IPS-20b (cell line): Measurements from ENCODE around the gene SOCS6.

Experiments
- H3K27ac ChIP-seq: one replicate; pipeline ENCODE4 v1.5.1; 2013; ENCODE audit warnings: low read length
- H3K27me3 ChIP-seq: 2 replicates; pipeline ENCODE4 v1.6.1; 2013; ENCODE audit warnings: mild to moderate bottlenecking, low read length, inconsistent platforms; ENCODE audit not compliant: insufficient read depth
- H3K36me3 ChIP-seq: 2 replicates; pipeline ENCODE4 v1.6.1; 2013; ENCODE audit warnings: low read depth, mild to moderate bottlenecking, inconsistent platforms, low read length, moderate library complexity; ENCODE audit not compliant: insufficient read depth
- H3K4me1 ChIP-seq: 2 replicates; pipeline ENCODE4 v1.6.1; 2013; ENCODE audit warnings: mild to moderate bottlenecking, control low read depth, inconsistent platforms, low read length, moderate library complexity; ENCODE audit not compliant: insufficient read depth
- H3K4me3 ChIP-seq: 2 replicates; pipeline ENCODE4 v1.5.1; 2013; ENCODE audit warnings: mild to moderate bottlenecking, low read length, inconsistent platforms
- H3K9ac ChIP-seq: 2 replicates; pipeline ENCODE4 v1.6.1; 2013; ENCODE audit warnings: low read depth, mild to moderate bottlenecking, inconsistent platforms, low read length, moderate library complexity
- H3K9me3 ChIP-seq: 2 replicates; pipeline ENCODE4 v1.6.1; 2013; ENCODE audit warnings: mild to moderate bottlenecking, low read depth, low read length, inconsistent platforms; ENCODE audit not compliant: insufficient read depth

The SOCS6 gene

DNA sequence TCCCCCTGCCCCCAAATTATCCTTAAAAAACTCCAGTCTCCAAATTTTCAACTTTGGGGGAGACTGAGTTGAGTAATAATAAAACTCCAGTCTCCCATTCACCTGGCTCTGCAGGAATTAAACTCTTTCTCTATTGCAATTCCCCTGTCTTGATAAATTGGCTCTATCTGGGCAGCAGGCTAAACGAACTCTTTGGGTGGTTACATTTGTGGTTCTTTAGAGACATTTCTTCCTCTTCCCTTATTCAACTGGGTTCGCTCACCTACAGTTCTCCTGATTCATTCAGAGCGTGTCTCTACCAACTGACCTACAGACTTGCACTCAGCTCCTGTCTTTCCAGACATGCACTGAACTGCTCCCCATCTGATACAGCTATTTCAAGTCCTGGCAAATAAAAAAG, 17.1 kb upstream of the SOCS6 start:
- no peaks in the 10 kb centered on the region for H3K27me3 ChIP-seq
- H3K4me3 ChIP-seq: no peak overlapping the region
- H3K9me3 ChIP-seq: peaks cover 23% of the 10 kb centered on the region; the same call in 1 of the 2 replicates
- H3K36me3 ChIP-seq: no peaks in the 10 kb centered on the region
- no peak overlapping the region for H3K9ac ChIP-seq
- H3K27ac ChIP-seq: no peak overlapping the region
- H3K4me1 ChIP-seq: no peaks in the 10 kb centered on the region

DNA sequence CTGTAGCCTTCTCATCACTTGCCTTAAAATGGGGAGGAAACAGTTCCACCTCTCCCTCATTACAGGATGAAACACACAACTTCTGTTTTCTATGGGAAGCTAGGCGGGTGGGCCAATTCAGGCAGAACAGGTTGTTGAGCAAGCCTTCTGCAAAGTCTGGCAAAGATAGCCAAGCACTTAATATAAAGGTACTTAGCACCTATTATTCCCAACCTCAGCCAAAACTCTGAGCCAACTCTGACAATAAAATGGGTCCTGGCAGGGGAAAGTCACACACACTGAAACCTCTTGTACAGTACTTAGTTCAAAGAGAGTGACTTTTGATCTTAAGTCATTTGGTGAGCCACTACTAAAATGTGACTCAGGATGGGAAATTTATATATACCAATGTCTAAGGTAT, 15.8 kb upstream of the SOCS6 start:
- Histone ChIP-seq H3K36me3 (no peaks in the 10 kb centered on the region), H3K4me3 (no peak overlapping the region), H3K27me3 (no peaks in the 10 kb centered on the region), H3K4me1 (no peaks in the 10 kb centered on the region), H3K27ac (no peak overlapping the region), H3K9ac (no peak overlapping the region), H3K9me3 (peaks cover 21% of the 10 kb centered on the region; the same call in 1 of the 2 replicates)

DNA sequence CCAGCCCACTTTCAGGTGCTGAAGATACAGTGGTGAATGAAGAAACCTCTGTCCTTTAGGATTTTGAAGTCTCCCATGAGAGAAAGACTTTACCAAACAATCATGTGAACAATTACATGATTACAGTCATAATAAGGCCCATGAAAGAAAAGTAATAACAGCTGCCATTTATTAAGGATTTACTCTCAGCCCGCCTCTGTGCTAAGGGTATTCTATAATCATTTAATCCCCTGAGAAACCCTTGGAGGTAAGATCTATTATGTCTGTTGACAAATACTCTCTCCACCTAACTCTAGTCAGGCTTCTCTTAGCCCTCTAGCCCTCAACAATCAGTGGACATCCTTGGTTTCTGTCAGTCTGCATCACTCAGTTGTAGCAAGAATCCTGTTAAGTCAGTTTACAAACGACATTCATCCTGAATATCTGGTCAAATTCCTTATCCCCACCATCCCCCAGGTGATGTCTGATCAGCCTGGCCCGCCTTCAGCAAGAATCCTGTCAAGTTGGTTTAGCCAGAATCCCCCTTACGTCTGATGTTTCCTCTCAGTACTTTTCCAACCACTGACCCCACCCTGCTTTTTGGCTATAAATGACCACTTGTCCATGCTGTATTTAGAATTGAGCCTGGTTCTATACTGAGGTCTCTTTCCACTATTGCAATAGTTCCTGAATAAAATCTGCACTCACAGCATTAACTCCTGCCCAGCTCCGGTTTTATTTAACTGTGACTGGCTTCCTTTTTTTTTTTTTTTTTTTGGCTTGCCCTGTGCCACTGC, 12.2 kb upstream of the SOCS6 start:
- no peak overlapping the region for H3K4me3 ChIP-seq
- H3K9ac ChIP-seq: no peak overlapping the region
- H3K4me1 ChIP-seq: no peaks in the 10 kb centered on the region
- H3K27ac ChIP-seq: no peak overlapping the region
- H3K36me3 ChIP-seq: no peaks in the 10 kb centered on the region
- H3K27me3 ChIP-seq: no peaks in the 10 kb centered on the region
- peaks cover 16% of the 10 kb centered on the region for H3K9me3 ChIP-seq

DNA sequence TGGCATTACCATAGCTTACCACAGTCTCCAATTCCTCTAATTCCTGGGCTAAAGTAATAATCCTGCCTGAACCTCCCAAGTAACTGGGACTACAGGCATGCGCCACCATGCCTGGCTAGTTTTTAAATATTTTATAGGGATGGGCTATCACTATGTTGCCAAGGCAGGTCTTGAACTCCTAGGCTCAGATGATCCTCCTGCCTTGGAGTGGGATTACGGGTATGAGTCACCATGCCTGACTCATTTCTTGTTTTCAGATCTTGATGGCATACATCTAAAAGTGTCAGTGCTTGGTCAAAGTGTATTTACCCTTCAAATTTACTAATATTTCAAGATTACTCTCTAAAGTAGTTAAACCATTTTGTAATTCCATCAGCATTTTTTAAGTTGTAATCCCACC, 9.4 kb upstream of the SOCS6 start:
- Histone ChIP-seq H3K9ac (no peak overlapping the region), H3K9me3 (peaks cover 6% of the 10 kb centered on the region), H3K36me3 (no peaks in the 10 kb centered on the region), H3K27me3 (no peaks in the 10 kb centered on the region), H3K4me1 (no peaks in the 10 kb centered on the region), H3K27ac (no peak overlapping the region), H3K4me3 (no peak overlapping the region)

DNA sequence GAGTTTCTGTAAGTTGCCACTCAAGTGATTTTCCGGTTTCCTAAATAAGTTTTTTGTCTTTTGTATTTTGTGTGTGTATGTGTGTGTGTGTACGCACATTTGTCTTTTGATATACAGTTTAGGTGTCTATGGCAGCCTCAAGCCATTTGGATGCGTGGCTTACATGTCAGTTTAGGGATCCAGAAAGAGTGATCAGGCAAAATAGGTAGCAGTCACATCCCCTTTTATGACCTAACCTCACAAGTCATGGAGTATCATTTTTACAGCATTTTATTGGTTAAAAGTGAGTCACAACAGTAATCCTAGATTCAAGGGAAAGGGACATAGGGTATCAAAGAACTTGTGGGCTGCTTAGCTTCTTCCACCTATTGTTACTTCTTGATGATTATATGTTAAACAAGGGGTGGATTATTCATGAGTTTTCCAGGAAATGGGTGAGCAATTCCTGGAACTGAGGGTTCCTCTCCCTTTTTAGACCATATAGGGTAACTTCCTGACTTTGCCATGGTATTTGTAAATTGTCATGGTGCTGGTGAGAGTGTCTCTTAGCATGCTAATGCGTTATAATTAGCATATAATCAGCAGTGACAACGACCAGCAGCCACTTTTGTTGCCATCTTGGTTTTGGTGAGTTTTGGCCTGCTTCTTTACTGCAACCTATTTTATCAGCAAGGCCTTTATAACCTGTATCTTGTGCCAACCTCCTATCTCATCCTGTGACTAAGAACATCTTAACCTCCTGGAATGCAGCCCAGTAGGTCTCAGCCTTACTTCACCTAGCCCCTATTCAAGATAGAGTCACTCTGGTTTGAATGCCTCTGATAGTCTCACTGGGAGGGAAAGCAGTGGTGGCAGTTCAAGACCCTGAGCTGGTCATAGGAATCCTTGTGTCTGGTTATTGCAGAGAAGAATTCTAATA, 8.6 kb upstream of the SOCS6 start:
- H3K9ac ChIP-seq: no peak overlapping the region
- H3K9me3 ChIP-seq: peaks cover 6% of the 10 kb centered on the region
- H3K27ac ChIP-seq: no peak overlapping the region
- H3K4me3 ChIP-seq: no peak overlapping the region
- H3K36me3 ChIP-seq: no peaks in the 10 kb centered on the region
- H3K27me3 ChIP-seq: no peaks in the 10 kb centered on the region
- H3K4me1 ChIP-seq: no peaks in the 10 kb centered on the region

DNA sequence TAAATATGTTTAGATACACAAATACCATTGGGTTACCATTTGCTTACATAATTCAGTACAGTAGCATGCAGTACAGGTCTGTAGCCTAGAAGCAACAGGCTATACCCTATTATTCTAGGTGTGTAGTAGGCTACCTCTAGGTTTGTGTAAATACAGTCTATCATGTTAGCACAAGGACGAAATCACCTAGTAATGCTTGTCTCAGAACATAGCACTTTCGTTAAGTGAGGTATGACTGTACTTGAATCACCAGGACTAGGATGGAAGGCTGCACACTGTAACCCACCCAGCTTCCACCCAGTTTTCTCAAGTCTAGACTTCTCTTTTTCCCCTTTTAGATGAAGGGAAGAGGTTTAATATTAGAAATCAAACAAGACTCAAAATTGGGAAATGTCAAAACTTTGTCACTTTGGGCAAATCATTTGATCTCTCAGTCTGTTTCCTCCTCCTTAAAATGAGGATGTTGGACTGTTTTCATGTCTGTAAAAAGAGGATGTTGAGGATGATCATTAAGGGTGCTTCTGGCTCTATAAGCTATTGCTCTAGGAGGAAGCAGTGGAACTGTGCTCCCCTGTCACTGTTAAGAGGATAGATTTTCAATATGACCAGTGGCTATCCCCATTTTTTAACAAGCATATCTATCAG, 3.7 kb upstream of the SOCS6 start:
- no peak overlapping the region for H3K9ac ChIP-seq
- no peaks in the 10 kb centered on the region for H3K36me3 ChIP-seq
- H3K27ac ChIP-seq: no peak overlapping the region

DNA sequence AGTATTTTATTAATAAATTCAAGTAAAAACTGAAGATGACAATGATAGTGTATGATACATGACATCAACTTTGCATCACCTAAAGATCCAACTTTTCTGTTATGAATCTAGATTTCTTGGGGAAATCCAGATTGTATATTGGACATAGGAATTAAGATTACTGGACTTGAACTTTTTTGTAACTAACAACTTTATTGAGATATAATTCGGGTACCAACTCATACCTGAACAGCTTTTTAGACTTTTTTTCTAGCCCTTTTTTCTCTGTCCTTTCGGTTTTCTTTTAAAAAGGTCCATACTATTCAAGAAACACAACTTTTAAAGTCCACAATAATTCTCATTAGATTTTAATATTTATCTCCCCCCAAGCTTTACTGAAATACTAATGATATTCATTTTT, 1.1 kb upstream of the SOCS6 start:
- no peaks in the 10 kb centered on the region for H3K36me3 ChIP-seq
- H3K27ac ChIP-seq: no peak overlapping the region
- no peak overlapping the region for H3K9ac ChIP-seq
- peak overlapping the region; percentile 81 for H3K4me3 ChIP-seq
- H3K27me3 ChIP-seq: peaks cover 8% of the 10 kb centered on the region; the same call in 1 of the 2 replicates
- no peaks in the 10 kb centered on the region for H3K9me3 ChIP-seq
- H3K4me1 ChIP-seq: peaks cover 3% of the 10 kb centered on the region; the same call in 1 of the 2 replicates

More for the DNA sequence above, 3.7 kb upstream of the SOCS6 start:
- H3K27me3 ChIP-seq: peaks cover 8% of the 10 kb centered on the region; the same call in 1 of the 2 replicates
- peaks cover 3% of the 10 kb centered on the region for H3K9me3 ChIP-seq
- no peak overlapping the region for H3K4me3 ChIP-seq
- H3K4me1 ChIP-seq: no peaks in the 10 kb centered on the region; the same call in 1 of the 2 replicates

DNA sequence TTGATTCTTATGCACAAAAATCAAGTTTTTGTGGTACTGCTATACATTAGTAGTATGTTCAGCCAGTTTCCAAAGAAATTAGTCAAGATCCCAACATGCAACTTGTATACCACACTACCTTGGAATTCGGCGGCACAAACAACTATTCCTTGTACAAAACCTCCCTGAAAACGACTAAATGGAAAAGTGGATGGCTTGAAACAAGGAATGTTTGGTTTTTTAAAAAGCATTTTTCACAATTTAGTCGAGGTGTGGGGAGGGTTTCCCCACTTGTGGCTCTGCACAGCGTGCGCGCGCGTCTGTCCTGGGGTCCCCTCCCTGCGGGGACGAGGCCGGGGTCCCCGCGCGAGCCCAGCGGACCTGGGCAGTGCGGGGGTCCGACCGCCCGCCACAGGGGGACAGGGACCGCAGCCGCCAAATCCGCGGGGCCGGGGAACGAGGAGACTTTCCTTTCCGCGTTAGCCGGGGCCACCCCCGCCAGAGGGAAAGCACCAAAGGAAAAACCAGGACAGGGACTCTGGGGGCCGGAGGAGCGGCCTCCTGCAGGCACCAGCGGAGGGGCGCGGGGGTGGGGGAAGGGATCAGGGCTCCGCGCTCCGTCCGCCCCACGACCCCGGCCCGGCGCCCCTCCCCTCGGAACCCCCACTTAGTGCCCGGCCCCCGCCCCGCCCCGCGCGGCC, 534 bp upstream of the SOCS6 start:
- Histone ChIP-seq H3K9me3 (no peaks in the 10 kb centered on the region), H3K4me1 (peaks cover 3% of the 10 kb centered on the region; the same call in 1 of the 2 replicates), H3K4me3 (peak overlapping the region; percentile 81), H3K9ac (peak overlapping the region; percentile 80; the same call in 1 of the 2 replicates), H3K27ac (no peak overlapping the region), H3K36me3 (no peaks in the 10 kb centered on the region), H3K27me3 (peaks cover 8% of the 10 kb centered on the region; the same call in 1 of the 2 replicates)

DNA sequence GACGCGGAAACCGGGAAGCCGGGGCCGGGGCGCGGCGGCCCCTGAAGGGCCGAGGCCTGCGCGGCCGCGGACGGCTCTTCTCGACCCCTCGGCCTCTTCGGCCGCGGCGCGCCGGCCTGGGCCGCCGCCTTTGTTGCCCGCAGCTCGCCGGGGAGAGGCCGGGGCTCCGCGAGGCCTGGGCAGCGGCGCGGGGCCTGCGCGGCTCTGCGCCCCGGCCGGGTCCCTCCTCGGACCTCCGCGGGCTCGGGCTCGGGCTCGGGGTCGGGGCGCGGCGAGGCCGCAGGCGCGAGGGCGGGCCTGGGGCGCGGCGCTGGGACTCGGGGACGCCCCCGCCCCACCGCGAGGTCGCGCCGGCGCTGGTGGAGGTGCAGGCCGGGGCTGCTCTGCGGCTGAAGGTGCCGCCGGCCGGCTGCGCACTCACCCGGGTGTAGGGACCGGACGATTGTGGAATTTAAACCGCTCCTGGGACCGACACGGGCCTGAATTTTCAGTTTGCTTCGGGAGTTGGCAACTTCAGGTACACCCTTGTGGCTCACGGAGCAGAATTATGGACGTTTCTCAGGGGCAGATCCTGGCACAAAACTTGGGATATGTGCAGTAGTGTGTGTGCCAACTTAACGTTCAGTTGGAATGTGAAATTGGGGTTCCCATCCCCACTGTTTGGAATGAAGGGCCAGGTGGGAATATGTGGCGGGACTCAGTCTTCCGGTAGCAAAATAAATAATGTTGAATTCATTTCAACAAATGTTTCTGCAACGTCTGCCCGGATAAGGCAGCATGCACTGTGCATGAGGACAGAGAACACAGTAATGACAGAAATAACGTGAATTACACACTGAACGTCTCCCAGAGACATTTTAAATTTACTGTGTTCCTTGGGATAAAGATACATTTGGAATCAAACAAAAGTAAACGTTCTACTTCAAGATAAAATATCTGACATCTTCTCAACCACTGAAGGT, 787 bp downstream of the SOCS6 start:
- no peaks in the 10 kb centered on the region for H3K9me3 ChIP-seq
- H3K4me1 ChIP-seq: peaks cover 3% of the 10 kb centered on the region; the same call in 1 of the 2 replicates
- peaks cover 8% of the 10 kb centered on the region; the same call in 1 of the 2 replicates for H3K27me3 ChIP-seq
- peak overlapping the region; percentile 98 for H3K4me3 ChIP-seq
- no peaks in the 10 kb centered on the region for H3K36me3 ChIP-seq
- H3K9ac ChIP-seq: peak overlapping the region; percentile 88
- no peak overlapping the region for H3K27ac ChIP-seq
